ENCODE measurements around the gene N4BP2.

The N4BP2 gene

GRCh38 chr4:40192114-40193015 is 135.7 kb downstream of the N4BP2 start:
- DNase-seq, result no peak
- H3K4me1 Mint-ChIP-seq, result peaks cover 79% of the 10 kb centered on the region
- H3K4me3 Mint-ChIP-seq, result peak overlapping the region; percentile 51
- H3K27ac Mint-ChIP-seq, result peak overlapping the region; percentile 92
- H3K36me3 Mint-ChIP-seq (ENCODE audit: low read depth), result no peaks in the 10 kb centered on the region
- no peak for TF ChIP-seq CTCF (IDR thresholded peaks at IDR 0.05)
- no peaks in the 10 kb centered on the region for H3K9me3 Mint-ChIP-seq
- peaks cover 5% of the 10 kb centered on the region for H3K27me3 Mint-ChIP-seq (ENCODE audit: low read depth, poor library complexity)

- Mint-ChIP-seq H3K4me1 (peaks cover 78% of the 10 kb centered on the region), H3K36me3 (ENCODE audit: low read depth) (no peaks in the 10 kb centered on the region), H3K27me3 (ENCODE audit: low read depth, poor library complexity) (peaks cover 5% of the 10 kb centered on the region), H3K9me3 (no peaks in the 10 kb centered on the region), H3K4me3 (peak overlapping the region; percentile 51), H3K27ac (peak overlapping the region; percentile 92)
- no peak for TF ChIP-seq CTCF (IDR thresholded peaks at IDR 0.05)
- no peak for DNase-seq
Observed at GRCh38 chr4:40193016-40193571, 136.4 kb downstream of the N4BP2 start.

GRCh38 chr4:40193578-40193977 is 136.9 kb downstream of the N4BP2 start:
- Mint-ChIP-seq H3K9me3 (no peaks in the 10 kb centered on the region), H3K27me3 (ENCODE audit: low read depth, poor library complexity) (peaks cover 5% of the 10 kb centered on the region), H3K4me1 (peaks cover 83% of the 10 kb centered on the region), H3K4me3 (no peak overlapping the region), H3K36me3 (ENCODE audit: low read depth) (no peaks in the 10 kb centered on the region), H3K27ac (no peak overlapping the region)
- no peak for DNase-seq
- no peak for TF ChIP-seq CTCF (IDR thresholded peaks at IDR 0.05)

- TF ChIP-seq CTCF (IDR thresholded peaks at IDR 0.05), result no peak
Observed at GRCh38 chr4:40194602-40195161, 138.0 kb downstream of the N4BP2 start.

GRCh38 chr4:40195182-40196177 is 138.8 kb downstream of the N4BP2 start:
- Mint-ChIP-seq H3K27ac (peak overlapping the region; percentile 49), H3K4me1 (peaks cover 88% of the 10 kb centered on the region), H3K27me3 (ENCODE audit: low read depth, poor library complexity) (peaks cover 5% of the 10 kb centered on the region), H3K4me3 (no peak overlapping the region), H3K36me3 (ENCODE audit: low read depth) (no peaks in the 10 kb centered on the region), H3K9me3 (no peaks in the 10 kb centered on the region)
- DNase-seq, result no peak
- TF ChIP-seq CTCF (IDR thresholded peaks at IDR 0.05), result no peak

More at GRCh38 chr4:40194602-40195161, 138.0 kb downstream of the N4BP2 start:
- Mint-ChIP-seq H3K27me3 (ENCODE audit: low read depth, poor library complexity) (peaks cover 5% of the 10 kb centered on the region), H3K9me3 (no peaks in the 10 kb centered on the region), H3K27ac (peak overlapping the region; percentile 86), H3K4me3 (no peak overlapping the region), H3K36me3 (ENCODE audit: low read depth) (no peaks in the 10 kb centered on the region), H3K4me1 (peaks cover 89% of the 10 kb centered on the region)
- no peak for DNase-seq
